ENCODE data around the gene USP21.

USP21 gene

DNA sequence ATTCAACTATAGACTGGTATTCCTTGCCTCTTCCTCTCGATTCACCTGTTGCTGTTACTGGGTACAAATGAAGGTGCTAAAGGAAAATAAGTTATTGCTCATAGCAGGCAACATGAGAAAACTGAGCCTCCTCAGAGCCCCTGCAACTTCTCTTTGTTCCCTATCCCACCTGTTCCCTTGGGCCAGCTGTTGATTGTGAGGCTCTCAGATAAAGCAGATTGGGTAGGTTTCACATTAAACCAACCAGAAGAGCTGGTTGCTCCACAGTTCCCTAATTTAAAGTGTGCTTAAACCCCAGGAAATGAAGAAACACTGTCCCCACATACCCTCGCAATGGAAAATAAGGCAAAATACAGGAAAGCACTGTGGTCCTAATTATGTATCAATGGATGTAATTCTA is 31.7 kb upstream of the USP21 start:
- TF ChIP-seq, protein P1, sequence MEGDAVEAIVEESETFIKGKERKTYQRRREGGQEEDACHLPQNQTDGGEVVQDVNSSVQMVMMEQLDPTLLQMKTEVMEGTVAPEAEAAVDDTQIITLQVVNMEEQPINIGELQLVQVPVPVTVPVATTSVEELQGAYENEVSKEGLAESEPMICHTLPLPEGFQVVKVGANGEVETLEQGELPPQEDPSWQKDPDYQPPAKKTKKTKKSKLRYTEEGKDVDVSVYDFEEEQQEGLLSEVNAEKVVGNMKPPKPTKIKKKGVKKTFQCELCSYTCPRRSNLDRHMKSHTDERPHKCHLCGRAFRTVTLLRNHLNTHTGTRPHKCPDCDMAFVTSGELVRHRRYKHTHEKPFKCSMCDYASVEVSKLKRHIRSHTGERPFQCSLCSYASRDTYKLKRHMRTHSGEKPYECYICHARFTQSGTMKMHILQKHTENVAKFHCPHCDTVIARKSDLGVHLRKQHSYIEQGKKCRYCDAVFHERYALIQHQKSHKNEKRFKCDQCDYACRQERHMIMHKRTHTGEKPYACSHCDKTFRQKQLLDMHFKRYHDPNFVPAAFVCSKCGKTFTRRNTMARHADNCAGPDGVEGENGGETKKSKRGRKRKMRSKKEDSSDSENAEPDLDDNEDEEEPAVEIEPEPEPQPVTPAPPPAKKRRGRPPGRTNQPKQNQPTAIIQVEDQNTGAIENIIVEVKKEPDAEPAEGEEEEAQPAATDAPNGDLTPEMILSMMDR (IDR thresholded peaks at IDR 0.05; ENCODE audit: control extremely low read depth, extremely low read depth, low read depth, missing control alignments), result no peak
- CTCF ChIA-PET, result interaction anchor here (1.2 to 2.2 kb wide), 5 partner anchors 8 to 29 kb away, joined by 3 to 9 read pairs (median 5); partner anchors contain the start of genes KLHDC9, NIT1 and PFDN2
- POLR2A ChIA-PET, result no interaction called here
- DNase-seq (ENCODE audit: extremely low spot score), result no peak

DNA sequence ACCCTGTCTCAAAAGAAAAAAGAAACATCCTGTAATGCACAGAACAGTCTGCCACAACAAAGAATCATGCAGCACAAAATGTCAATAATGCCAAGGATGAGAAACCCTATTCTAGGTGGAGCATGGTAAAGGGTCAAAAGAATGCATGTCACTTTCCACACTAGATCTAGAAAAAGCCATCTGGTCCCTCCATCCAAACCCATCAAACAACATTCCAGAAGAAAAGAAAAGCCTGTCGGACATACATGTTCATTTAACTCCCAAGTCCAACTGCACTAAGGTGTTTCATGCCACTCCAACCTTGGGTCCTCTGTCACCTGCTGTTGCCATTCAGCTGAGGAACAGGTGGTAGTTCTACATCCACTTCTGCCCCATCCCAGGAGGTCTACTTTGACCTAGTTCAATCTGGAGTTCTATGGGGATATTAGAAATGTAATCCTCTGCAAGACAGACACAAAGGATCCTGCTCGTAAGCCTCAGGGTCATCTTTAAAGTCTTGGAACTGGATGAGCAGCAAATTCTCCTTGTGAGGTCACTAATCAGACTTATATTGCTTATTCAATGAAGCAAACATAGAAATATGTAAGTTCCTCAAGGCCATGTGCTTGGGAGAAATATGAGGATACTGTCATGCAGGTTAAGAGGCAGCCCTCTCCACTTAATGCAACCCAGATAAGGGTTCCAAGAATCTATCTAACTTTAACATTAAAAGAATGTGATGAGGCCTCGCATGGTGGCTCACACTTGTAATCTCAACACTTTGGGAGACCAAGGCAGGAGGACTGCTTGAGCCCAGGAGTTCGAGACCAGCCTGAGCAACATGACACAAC is 30.5 kb upstream of the USP21 start:
- ChIA-PET POLR2A (no interaction called here), CTCF (interaction anchor here (1.2 to 1.6 kb wide), 3 partner anchors 10 to 33 kb away, joined by 3 to 4 read pairs (median 3); partner anchors contain the start of gene KLHDC9)
- TF ChIP-seq, protein P1 (IDR thresholded peaks at IDR 0.05; ENCODE audit: control extremely low read depth, extremely low read depth, low read depth, missing control alignments), result no peak
- DNase-seq (ENCODE audit: extremely low spot score), result no peak

DNA sequence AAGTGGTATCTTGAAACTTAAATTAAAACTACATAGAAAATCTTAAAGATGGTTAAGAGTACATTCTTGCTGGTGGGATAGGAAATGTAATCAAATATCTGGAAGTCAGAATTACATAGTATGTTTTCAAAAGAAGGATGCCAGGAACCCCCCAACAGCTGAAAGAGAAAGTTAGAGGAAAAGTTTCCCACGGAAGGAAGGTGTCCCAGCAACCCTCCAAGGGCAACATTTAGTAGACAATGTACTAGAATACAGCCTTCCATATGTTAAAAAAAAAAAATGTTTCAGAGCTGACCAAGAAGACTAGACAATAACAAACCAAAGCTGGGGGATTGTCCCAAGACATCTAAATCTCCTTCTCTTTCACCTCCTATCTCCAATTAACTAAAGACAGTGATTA is 29.0 kb upstream of the USP21 start:
- TF ChIP-seq, protein P1 (IDR thresholded peaks at IDR 0.05; ENCODE audit: control extremely low read depth, extremely low read depth, low read depth, missing control alignments), result no peak
- no peak for DNase-seq (ENCODE audit: extremely low spot score)
- POLR2A ChIA-PET, result no interaction called here
- CTCF ChIA-PET, result interaction anchor here (1.1 kb wide), 1 partner anchor 11 kb away, joined by 3 read pairs; no protein-coding TSS in a partner anchor

DNA sequence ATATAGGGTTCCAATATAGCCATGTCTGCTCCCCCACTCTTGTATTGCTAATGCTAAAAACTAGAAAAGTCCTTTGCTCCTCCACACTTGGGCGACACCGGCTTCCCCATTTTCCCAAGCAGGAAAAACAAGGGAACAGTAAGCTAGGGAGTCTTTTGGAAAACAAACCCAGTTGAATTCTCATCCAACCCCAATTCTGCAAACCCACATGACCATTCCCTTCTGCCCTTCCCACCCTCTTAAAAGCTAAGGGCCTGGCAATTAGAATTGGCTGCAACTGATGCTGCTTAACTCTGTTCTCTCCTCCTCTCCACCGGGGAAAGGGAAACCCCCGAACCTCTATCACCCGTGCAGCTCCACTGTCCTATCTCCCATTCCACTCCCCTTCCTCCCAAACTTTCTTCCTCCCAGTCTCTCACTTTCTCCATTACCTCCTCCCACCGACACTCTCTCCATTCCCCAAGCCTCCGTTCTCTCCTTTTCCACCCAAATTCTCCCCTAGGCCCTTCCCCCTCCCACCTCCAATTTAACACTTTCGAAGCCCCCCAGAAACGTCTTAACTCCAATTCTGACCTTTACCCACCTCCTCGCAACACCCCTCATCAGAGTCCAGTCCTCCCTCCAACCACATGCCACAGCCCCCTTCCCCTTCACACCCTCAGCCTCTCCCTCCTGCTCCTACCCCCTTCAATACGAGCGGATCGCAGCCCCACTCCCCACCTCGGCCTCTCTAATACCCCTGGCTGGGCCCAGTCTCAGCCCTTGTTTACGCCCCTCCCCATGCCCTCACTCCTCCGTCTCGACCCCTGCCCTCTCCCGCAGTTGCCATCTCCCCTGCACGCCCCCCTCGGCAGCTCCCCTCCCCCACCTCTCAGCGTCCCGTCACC is 27.5 kb upstream of the USP21 start:
- DNase-seq (ENCODE audit: extremely low spot score), result peak; percentile 35
- CTCF ChIA-PET, result interaction anchor here (1.1 to 4.0 kb wide), 10 partner anchors 9 to 60 kb away, joined by 3 to 18 read pairs (median 5); partner anchors contain the start of gene KLHDC9
- POLR2A ChIA-PET, result interaction anchor here (0.6 to 1.3 kb wide), 8 partner anchors 10 to 1217 kb away, joined by 3 to 14 read pairs (median 4); partner anchors contain the start of gene USP21
- TF ChIP-seq, protein P1 (IDR thresholded peaks at IDR 0.05; ENCODE audit: control extremely low read depth, extremely low read depth, low read depth, missing control alignments), result no peak

DNA sequence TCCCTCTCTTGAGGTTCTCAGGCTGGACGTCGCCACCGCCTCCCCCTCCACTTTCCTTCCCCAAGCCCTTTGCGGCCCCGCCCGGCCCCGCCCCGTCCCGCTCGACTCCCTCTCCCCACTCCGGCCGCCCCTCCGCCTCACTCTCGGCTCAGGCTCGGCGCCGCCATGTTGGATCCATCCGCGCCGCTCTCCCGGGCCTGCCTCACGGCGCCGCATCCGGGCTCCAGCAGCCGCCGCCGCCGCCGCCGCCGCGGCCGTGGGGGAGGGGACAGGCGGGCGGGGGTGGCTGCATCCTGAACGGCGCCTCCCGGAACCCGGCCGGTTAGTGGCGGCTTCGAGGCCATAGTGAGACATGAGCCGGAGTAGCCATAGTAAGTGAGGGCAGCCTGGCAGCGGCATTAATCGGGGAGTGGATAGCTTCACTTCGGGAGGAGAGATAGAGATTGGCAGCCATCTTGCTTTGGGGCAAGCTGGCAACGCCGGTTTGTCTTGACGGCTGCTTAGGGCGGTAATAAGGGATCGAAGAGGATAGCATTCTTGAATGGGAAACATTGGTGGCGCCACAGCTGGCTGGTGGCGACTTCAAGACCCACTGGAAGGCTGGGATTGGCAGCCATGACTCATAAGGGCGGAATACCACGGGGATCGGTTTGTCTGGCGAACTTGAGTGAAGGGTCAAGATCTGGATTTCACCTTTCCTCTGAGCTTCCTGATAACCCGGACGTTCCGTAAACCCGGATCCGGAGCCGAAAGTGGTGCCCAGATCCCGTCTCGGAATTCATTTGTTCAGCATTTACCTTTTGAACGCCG is 26.7 kb upstream of the USP21 start, which contains the start of gene DEDD:
Gene DEDD, minus strand, starts transcription at position 258 of the 810 bp plus-strand sequence. CDS start 8,205 bp downstream, outside the sequence.
- peak; percentile 93 for DNase-seq (ENCODE audit: extremely low spot score)
- TF ChIP-seq, protein P1 (IDR thresholded peaks at IDR 0.05; ENCODE audit: control extremely low read depth, extremely low read depth, low read depth, missing control alignments), result no peak
- ChIA-PET POLR2A (interaction anchor here (0.6 to 1.3 kb wide), 11 partner anchors 11 to 1218 kb away, joined by 3 to 14 read pairs (median 4); partner anchors contain the start of genes UFC1, USF1 and USP21), CTCF (interaction anchor here (0.8 to 4.0 kb wide), 15 partner anchors 7 to 100 kb away, joined by 3 to 18 read pairs (median 5); partner anchors contain the start of genes KLHDC9 and USF1)
